HS-5 (cell line): ENCODE results near the gene MICAL3.
"Not testable (repeated sequence)": the region's sequence is repeated elsewhere in the genome, so short reads cannot be mapped to it uniquely, and the experiment has no call there.

Experiments
- DNase-seq: peaks from one replicate; pipeline ENCODE4 v3.0.0-alpha.2; 2012; ENCODE audit warnings: low read depth

MICAL3 gene

GRCh38 chr22:17953147-17953546, 71.2 kb downstream of the MICAL3 start:
- no peak for DNase-seq

- DNase-seq, result no peak
These were observed 72.0 kb downstream of the MICAL3 start for GRCh38 chr22:17952273-17952801.

- no peak for DNase-seq
These were observed 73.0 kb downstream of the MICAL3 start for GRCh38 chr22:17951315-17951714.

GRCh38 chr22:17950651-17951214, 73.6 kb downstream of the MICAL3 start:
- no peak for DNase-seq

GRCh38 chr22:17949642-17950473, 74.5 kb downstream of the MICAL3 start:
- DNase-seq, result no peak

GRCh38 chr22:17948101-17948500, 76.3 kb downstream of the MICAL3 start:
- no peak for DNase-seq

- DNase-seq, result no peak
These were observed 77.5 kb downstream of the MICAL3 start for GRCh38 chr22:17946662-17947367.

- no peak for DNase-seq
These were observed 78.3 kb downstream of the MICAL3 start for GRCh38 chr22:17945888-17946648.

- DNase-seq, result no peak
These were observed 79.0 kb downstream of the MICAL3 start for GRCh38 chr22:17945156-17945887.

GRCh38 chr22:17944256-17944655, 80.1 kb downstream of the MICAL3 start:
- DNase-seq, result no peak

GRCh38 chr22:17943533-17944249, 80.7 kb downstream of the MICAL3 start:
- no peak for DNase-seq

GRCh38 chr22:17942721-17943120, 81.6 kb downstream of the MICAL3 start:
- DNase-seq, result no peak

GRCh38 chr22:17941471-17942406, 82.6 kb downstream of the MICAL3 start:
- DNase-seq, result no peak

GRCh38 chr22:17939579-17939978, 84.8 kb downstream of the MICAL3 start:
- DNase-seq, result no peak

GRCh38 chr22:17939011-17939410, 85.3 kb downstream of the MICAL3 start:
- no peak for DNase-seq

- DNase-seq, result no peak
These were observed 85.9 kb downstream of the MICAL3 start for GRCh38 chr22:17938484-17938924.

GRCh38 chr22:17932457-17932856, 91.9 kb downstream of the MICAL3 start:
- DNase-seq, result not testable (repeated sequence)

GRCh38 chr22:17931400-17931825, 92.9 kb downstream of the MICAL3 start:
- no peak for DNase-seq
